ENCODE data around the gene SYNDIG1.

The SYNDIG1 gene

GRCh38 chr20:24679448-24680047 is 210.1 kb downstream of the SYNDIG1 start:
- FAIRE-seq = no peak

GRCh38 chr20:24681634-24682495 is 212.4 kb downstream of the SYNDIG1 start:
- no peak for FAIRE-seq

GRCh38 chr20:24682496-24682985 is 213.1 kb downstream of the SYNDIG1 start:
- no peak for FAIRE-seq

GRCh38 chr20:24683676-24684075 is 214.2 kb downstream of the SYNDIG1 start:
- no peak for FAIRE-seq

GRCh38 chr20:24684421-24684871 is 215.0 kb downstream of the SYNDIG1 start:
- FAIRE-seq = no peak

GRCh38 chr20:24684956-24685691 is 215.7 kb downstream of the SYNDIG1 start:
- FAIRE-seq = no peak

- FAIRE-seq = no peak
Measured at GRCh38 chr20:24685736-24686135, 216.3 kb downstream of the SYNDIG1 start.

GRCh38 chr20:24686156-24686555 is 216.7 kb downstream of the SYNDIG1 start:
- FAIRE-seq = no peak

- no peak for FAIRE-seq
Measured at GRCh38 chr20:24690408-24690807, 221.0 kb downstream of the SYNDIG1 start.

- FAIRE-seq = no peak
Measured at GRCh38 chr20:24691901-24692351, 222.5 kb downstream of the SYNDIG1 start.

GRCh38 chr20:24692446-24693200 is 223.2 kb downstream of the SYNDIG1 start:
- no peak for FAIRE-seq

GRCh38 chr20:24693466-24694156 is 224.2 kb downstream of the SYNDIG1 start:
- FAIRE-seq = no peak

GRCh38 chr20:24694157-24694726 is 224.8 kb downstream of the SYNDIG1 start:
- no peak for FAIRE-seq

GRCh38 chr20:24694727-24695528 is 225.5 kb downstream of the SYNDIG1 start:
- no peak for FAIRE-seq

GRCh38 chr20:24695529-24696225 is 226.2 kb downstream of the SYNDIG1 start:
- no peak for FAIRE-seq

- no peak for FAIRE-seq
Measured at GRCh38 chr20:24696396-24696795, 227.0 kb downstream of the SYNDIG1 start.

- no peak for FAIRE-seq
Measured at GRCh38 chr20:24697411-24697810, 228.0 kb downstream of the SYNDIG1 start.

- no peak for FAIRE-seq
Measured at GRCh38 chr20:24698189-24698588, 228.8 kb downstream of the SYNDIG1 start.

GRCh38 chr20:24698706-24699206 is 229.3 kb downstream of the SYNDIG1 start:
- FAIRE-seq = no peak

All from A204.1 (cell line).